OCI-LY7 (cell line): Measurements from ENCODE around the gene FNDC3A. TPM values are rescaled to one million over a fixed set of nuclear protein-coding genes. Genes with fewer than 3 reads are reported as not detected.
"Not testable (repeated sequence)": the region's sequence is repeated elsewhere in the genome, so short reads cannot be mapped to it uniquely, and the experiment has no call there.

Experiments
- BruUV-seq: library from RNA; stranded (reverse); fragments of 400-500 nt; replicated peaks from 2 replicates; lab custom pipeline; 2021; lab: Mats Ljungman, UMichigan
- CTCF ChIA-PET: fragments of 300-600 bp; sonication (Branson Sonifier 250); formaldehyde crosslinking; loops from one replicate; lab custom pipeline; 2022; ENCODE audit warnings: antibody characterized with exemption; ENCODE audit not compliant: unreplicated experiment; lab: Charles Lee
- POLR2A ChIA-PET: fragments of 300-600 bp; sonication (Branson Sonifier 250); formaldehyde crosslinking; loops from one replicate; lab custom pipeline; 2022; ENCODE audit warnings: antibody characterized with exemption; lab: Charles Lee
- DNase-seq: peaks from one replicate; pipeline ENCODE4 v3.0.0-alpha.2; 2015; ENCODE audit warnings: low spot score
- H2AFZ ChIP-seq: fragments of 200-600 bp; sonication (generic), shearing (Covaris generic); 2 replicates; pipeline ENCODE4 v1.6.1; 2014; ENCODE audit warnings: mild to moderate bottlenecking, antibody characterized with exemption, low read length, moderate library complexity
- H3K27ac ChIP-seq: fragments of 200-600 bp; sonication (generic); 2 replicates; pipeline ENCODE4 v1.5.1; 2014; ENCODE audit warnings: mixed run types, low read depth, mild to moderate bottlenecking, moderate library complexity, low read length, inconsistent platforms; ENCODE audit not compliant: poor library complexity, severe bottlenecking
- H3K36me3 ChIP-seq: fragments of 200-600 bp; sonication (generic); 2 replicates; pipeline ENCODE4 v1.6.1; 2014; ENCODE audit warnings: mild to moderate bottlenecking, antibody characterized with exemption, low read length, moderate library complexity, mixed read lengths; ENCODE audit not compliant: insufficient read depth
- H3K4me1 ChIP-seq: fragments of 200-600 bp; sonication (generic); 2 replicates; pipeline ENCODE4 v1.5.1; 2014; ENCODE audit warnings: mild to moderate bottlenecking, low read length; ENCODE audit not compliant: insufficient read depth, poor library complexity, severe bottlenecking
- H3K4me2 ChIP-seq: fragments of 200-600 bp; sonication (generic); 2 replicates; pipeline ENCODE4 v1.6.1; 2014; ENCODE audit warnings: mild to moderate bottlenecking, low read length
- H3K4me3 ChIP-seq: fragments of 200-600 bp; sonication (generic); 2 replicates; pipeline ENCODE4 v1.5.1; 2014; ENCODE audit warnings: mild to moderate bottlenecking, low read depth, low read length; ENCODE audit not compliant: poor library complexity, severe bottlenecking
- H3K79me2 ChIP-seq: fragments of 200-600 bp; sonication (generic); 2 replicates; pipeline ENCODE4 v1.6.1; 2016; ENCODE audit warnings: low read depth, mild to moderate bottlenecking, low read length, moderate library complexity, mixed read lengths; ENCODE audit not compliant: insufficient read depth
- H3K9me2 ChIP-seq: fragments of 200-600 bp; sonication (generic); 2 replicates; pipeline ENCODE4 v1.6.1; 2016; ENCODE audit warnings: mild to moderate bottlenecking, low read length, mixed read lengths; ENCODE audit not compliant: insufficient read depth
- H3K9me3 ChIP-seq: fragments of 200-600 bp; sonication (generic); 2 replicates; pipeline ENCODE4 v1.6.1; 2014; ENCODE audit warnings: mild to moderate bottlenecking, mixed run types, low read length, mixed read lengths
- H4K20me1 ChIP-seq: fragments of 200-600 bp; sonication (generic); 2 replicates; pipeline ENCODE4 v1.6.1; 2014; ENCODE audit warnings: mild to moderate bottlenecking, antibody characterized with exemption, low read length, moderate library complexity, mixed read lengths; ENCODE audit not compliant: insufficient read depth
- EZH2phosphoT487 ChIP-seq: fragments of 200-600 bp; sonication (generic); IDR thresholded peaks from 2 replicates; pipeline ENCODE4 v1.6.1; 2018; ENCODE audit warnings: low read depth, borderline replicate concordance, mild to moderate bottlenecking, mixed run types, antibody characterized with exemption, low read length, moderate library complexity, mixed read lengths
- intact Hi-C: fragments of 100-400 bp; cut with micrococcal nuclease; formaldehyde crosslinking; loops from one replicate; pipeline ENCODE4 v1.10.0; 2022; ENCODE audit not compliant: unreplicated experiment
- total RNA-seq, 2 experiments: library from RNA; depleted of rRNA in 1 of 2; stranded (reverse); fragments of >200 nt in 1 of 2; shearing (Covaris generic) in 1 of 2; gene quantifications; 2 replicates each; pipeline ENCODE4 v1.2.3, GENCODE V29; 2014 to 2022
- TF ChIP-seq, protein P1 (sequence below): fragments of 200-600 bp; sonication (generic); conservative IDR thresholded peaks from 2 replicates; pipeline ENCODE4 v1.5.1; 2014; ENCODE audit warnings: mild to moderate bottlenecking, antibody characterized with exemption, low read length, moderate library complexity, mixed read lengths

Gene FNDC3A
- total RNA-seq, 2 experiments from 2014 or later = 38.7 to 59.6 TPM

DNA sequence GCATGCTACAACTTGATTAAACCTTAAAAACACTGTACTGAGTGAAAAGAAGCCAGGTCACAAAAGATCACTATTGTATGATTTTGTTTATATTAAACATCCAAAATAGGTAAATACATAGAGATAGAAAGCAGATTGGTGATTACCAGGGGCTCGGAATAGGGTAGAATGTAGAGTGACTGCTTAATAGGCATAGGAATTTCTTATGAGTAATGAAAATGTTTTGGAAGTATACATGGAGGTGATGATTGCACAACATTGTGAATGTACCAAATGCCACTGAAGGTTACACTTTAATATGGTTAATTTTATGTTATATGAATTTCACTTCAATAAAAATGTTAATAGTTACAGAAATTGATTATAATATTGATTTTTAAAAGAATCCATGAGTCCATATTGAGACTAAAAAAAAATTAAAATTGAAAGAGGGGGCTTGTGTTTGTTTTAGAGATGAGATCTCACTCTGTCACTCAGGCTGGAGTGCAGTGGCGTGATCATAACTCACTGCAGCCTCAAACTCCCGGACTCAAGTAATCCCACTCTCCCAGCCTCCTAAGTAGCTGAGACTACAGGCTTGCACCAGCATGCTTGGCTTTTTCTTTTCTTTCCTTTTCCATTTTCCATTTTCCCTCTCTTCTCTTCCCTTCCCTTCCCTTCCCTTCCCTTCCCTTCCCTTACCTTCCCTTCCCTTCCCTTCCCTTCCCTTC lies 85.1 kb downstream of the FNDC3A start:
- Histone ChIP-seq H3K4me1 (no peaks in the 10 kb centered on the region), H3K4me2 (no peak overlapping the region), H2AFZ (no peak overlapping the region), H4K20me1 (no peaks in the 10 kb centered on the region), H3K79me2 (no peaks in the 10 kb centered on the region), H3K9me2 (no peaks in the 10 kb centered on the region), H3K36me3 (no peaks in the 10 kb centered on the region; the same call in 1 of the 2 replicates), H3K9me3 (no peaks in the 10 kb centered on the region), H3K4me3 (no peak overlapping the region), H3K27ac (no peak overlapping the region)
- intact Hi-C loops = no loop called here
- no TSS peak for BruUV-seq
- ChIA-PET POLR2A (no interaction called here), CTCF (no interaction called here)
- TF ChIP-seq, protein P1, sequence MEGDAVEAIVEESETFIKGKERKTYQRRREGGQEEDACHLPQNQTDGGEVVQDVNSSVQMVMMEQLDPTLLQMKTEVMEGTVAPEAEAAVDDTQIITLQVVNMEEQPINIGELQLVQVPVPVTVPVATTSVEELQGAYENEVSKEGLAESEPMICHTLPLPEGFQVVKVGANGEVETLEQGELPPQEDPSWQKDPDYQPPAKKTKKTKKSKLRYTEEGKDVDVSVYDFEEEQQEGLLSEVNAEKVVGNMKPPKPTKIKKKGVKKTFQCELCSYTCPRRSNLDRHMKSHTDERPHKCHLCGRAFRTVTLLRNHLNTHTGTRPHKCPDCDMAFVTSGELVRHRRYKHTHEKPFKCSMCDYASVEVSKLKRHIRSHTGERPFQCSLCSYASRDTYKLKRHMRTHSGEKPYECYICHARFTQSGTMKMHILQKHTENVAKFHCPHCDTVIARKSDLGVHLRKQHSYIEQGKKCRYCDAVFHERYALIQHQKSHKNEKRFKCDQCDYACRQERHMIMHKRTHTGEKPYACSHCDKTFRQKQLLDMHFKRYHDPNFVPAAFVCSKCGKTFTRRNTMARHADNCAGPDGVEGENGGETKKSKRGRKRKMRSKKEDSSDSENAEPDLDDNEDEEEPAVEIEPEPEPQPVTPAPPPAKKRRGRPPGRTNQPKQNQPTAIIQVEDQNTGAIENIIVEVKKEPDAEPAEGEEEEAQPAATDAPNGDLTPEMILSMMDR = no peak
- TF ChIP-seq EZH2phosphoT487 = no peak
- DNase-seq = no peak

DNA sequence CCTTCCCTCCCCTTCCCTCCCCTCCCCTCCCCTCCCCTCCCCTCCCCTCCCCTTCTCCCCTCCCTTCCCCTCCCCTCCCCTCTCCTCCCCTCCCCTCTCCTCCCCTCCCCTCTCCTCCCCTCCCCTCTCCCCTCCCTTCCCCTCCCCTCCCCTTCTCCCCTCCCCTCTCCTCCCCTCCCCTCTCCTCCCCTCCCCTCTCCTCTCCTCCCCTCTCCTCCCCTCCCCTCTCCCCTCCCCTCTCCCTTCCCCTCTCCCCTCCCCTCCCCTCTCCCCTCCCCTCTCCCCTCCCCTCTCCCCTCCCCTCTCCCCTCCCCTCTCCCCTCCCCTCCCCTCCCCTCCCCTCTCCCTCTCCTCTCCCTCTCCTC lies 85.7 kb downstream of the FNDC3A start:
- not testable (repeated sequence) for H3K79me2 ChIP-seq

DNA sequence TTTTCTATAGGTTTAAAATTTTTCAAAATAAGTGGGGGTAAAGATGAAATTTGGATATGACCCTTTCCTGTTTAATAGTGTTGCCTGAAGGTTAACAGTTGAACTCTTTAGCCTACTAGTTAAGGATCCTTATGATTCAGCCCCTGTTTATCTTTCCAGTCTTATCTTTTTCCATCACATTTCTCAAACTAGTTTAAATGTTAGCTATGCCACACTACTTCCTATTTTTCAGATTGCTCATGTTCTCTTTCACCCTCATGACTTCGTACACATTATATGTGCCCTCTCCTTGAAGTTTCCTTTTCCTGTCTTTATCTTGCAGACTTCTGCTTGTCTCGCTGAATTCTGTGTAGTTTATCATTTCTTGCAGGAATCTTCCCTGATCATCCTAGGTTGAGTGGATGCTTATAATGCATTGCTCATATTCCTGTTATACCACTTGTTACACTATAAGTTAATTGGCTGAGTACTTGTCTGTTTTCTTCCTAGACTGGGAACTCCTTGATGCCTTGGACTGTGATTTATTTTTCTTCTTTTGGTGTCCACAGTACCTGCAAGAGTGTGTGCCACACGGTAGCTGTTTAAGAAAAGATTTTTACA lies 86.7 kb downstream of the FNDC3A start:
- TF ChIP-seq, protein P1 = no peak
- no peak for TF ChIP-seq EZH2phosphoT487
- CTCF ChIA-PET = interaction anchor here (0.6 kb wide), 1 partner anchor 66 kb away, joined by 5 read pairs; no protein-coding TSS in a partner anchor
- Histone ChIP-seq H3K79me2 (no peaks in the 10 kb centered on the region), H3K4me1 (no peaks in the 10 kb centered on the region), H3K4me2 (no peak overlapping the region), H3K4me3 (no peak overlapping the region), H2AFZ (no peak overlapping the region), H3K9me2 (no peaks in the 10 kb centered on the region), H3K36me3 (no peaks in the 10 kb centered on the region; the same call in 1 of the 2 replicates), H3K27ac (no peak overlapping the region), H3K9me3 (no peaks in the 10 kb centered on the region), H4K20me1 (no peaks in the 10 kb centered on the region)
- POLR2A ChIA-PET = no interaction called here
- DNase-seq = no peak
- intact Hi-C loops = no loop called here
- BruUV-seq = no TSS peak

More for the DNA sequence above, 85.7 kb downstream of the FNDC3A start:
- CTCF ChIA-PET = interaction anchor here (0.6 kb wide), 1 partner anchor 67 kb away, joined by 5 read pairs; no protein-coding TSS in a partner anchor
- H3K27ac ChIP-seq, intact Hi-C loops, H4K20me1 ChIP-seq, H3K9me3 ChIP-seq, DNase-seq, H3K4me3 ChIP-seq, POLR2A ChIA-PET, H3K9me2 ChIP-seq, H2AFZ ChIP-seq, H3K4me1 ChIP-seq, H3K4me2 ChIP-seq, H3K36me3 ChIP-seq, BruUV-seq: not testable (repeated sequence)
